HEK293 (cell line): ENCODE results near the gene BORCS6.

ENCODE experiments used
- CTCF ChIP-seq: fragments of 450-650 bp; formaldehyde crosslinking; IDR thresholded peaks from 2 replicates; pipeline ENCODE4 v1.5.1; 2016; ENCODE audit warnings: missing biosample characterization, missing genetic modification characterization
- ELK4 ChIP-seq: IDR thresholded peaks from 2 replicates; pipeline ENCODE4 v1.6.1; 2011; ENCODE audit warnings: mild to moderate bottlenecking, low read depth, low read length, borderline replicate concordance
- GLIS2 ChIP-seq: fragments of 450-650 bp; formaldehyde crosslinking; IDR thresholded peaks from 2 replicates; pipeline ENCODE4 v1.5.1; 2016; ENCODE audit warnings: missing biosample characterization, missing genetic modification characterization
- KLF8 ChIP-seq: fragments of 450-650 bp; formaldehyde crosslinking; IDR thresholded peaks from 2 replicates; pipeline ENCODE4 v1.5.1; 2016; ENCODE audit warnings: missing biosample characterization, missing genetic modification characterization
- REST ChIP-seq: fragments of 450-650 bp; formaldehyde crosslinking; IDR thresholded peaks from 2 replicates; pipeline ENCODE4 v1.5.1; 2016; ENCODE audit warnings: missing biosample characterization, missing genetic modification characterization
- TSHZ1 ChIP-seq: fragments of 450-650 bp; formaldehyde crosslinking; IDR thresholded peaks from 2 replicates; pipeline ENCODE4 v1.5.1; 2016; ENCODE audit warnings: missing biosample characterization, missing genetic modification characterization, borderline replicate concordance
- YY2 ChIP-seq: fragments of 450-650 bp; formaldehyde crosslinking; IDR thresholded peaks from 2 replicates; pipeline ENCODE4 v1.5.1; 2016; ENCODE audit warnings: missing biosample characterization, missing genetic modification characterization
- ZBTB48 ChIP-seq: fragments of 450-650 bp; formaldehyde crosslinking; IDR thresholded peaks from 2 replicates; pipeline ENCODE4 v1.5.1; 2016; ENCODE audit warnings: missing biosample characterization, missing genetic modification characterization
- ZNF140 ChIP-seq: fragments of 450-650 bp; formaldehyde crosslinking; IDR thresholded peaks from 2 replicates; pipeline ENCODE4 v1.5.1; 2016; ENCODE audit warnings: missing biosample characterization, missing genetic modification characterization
- ZNF311 ChIP-seq: fragments of 450-650 bp; formaldehyde crosslinking; IDR thresholded peaks from 2 replicates; pipeline ENCODE4 v1.5.1; 2017; ENCODE audit warnings: missing biosample characterization, missing genetic modification characterization, borderline replicate concordance
- ZNF335 ChIP-seq: fragments of 450-650 bp; formaldehyde crosslinking; conservative IDR thresholded peaks from 2 replicates; pipeline ENCODE4 v1.5.1; 2016; ENCODE audit warnings: missing biosample characterization, missing genetic modification characterization
- ZNF366 ChIP-seq: fragments of 450-650 bp; formaldehyde crosslinking; conservative IDR thresholded peaks from 2 replicates; pipeline ENCODE4 v1.5.1; 2016; ENCODE audit warnings: missing biosample characterization, missing genetic modification characterization
- ZNF473 ChIP-seq: fragments of 450-650 bp; formaldehyde crosslinking; IDR thresholded peaks from 2 replicates; pipeline ENCODE4 v1.5.1; 2017; ENCODE audit warnings: missing biosample characterization, missing genetic modification characterization
- ZNF549 ChIP-seq: fragments of 450-650 bp; IDR thresholded peaks from 2 replicates; pipeline ENCODE4 v1.5.1; 2018; ENCODE audit warnings: missing biosample characterization, missing genetic modification characterization, mild to moderate bottlenecking, inconsistent platforms, moderate library complexity
- ZNF660 ChIP-seq: fragments of 450-650 bp; IDR thresholded peaks from 2 replicates; pipeline ENCODE4 v1.5.1; 2018; ENCODE audit warnings: missing biosample characterization, mild to moderate bottlenecking, missing genetic modification characterization
- ZNF707 ChIP-seq: fragments of 450-650 bp; formaldehyde crosslinking; IDR thresholded peaks from 2 replicates; pipeline ENCODE4 v1.5.1; 2016; ENCODE audit warnings: missing biosample characterization, missing genetic modification characterization
- ZNF791 ChIP-seq: fragments of 450-650 bp; formaldehyde crosslinking; IDR thresholded peaks from 2 replicates; pipeline ENCODE4 v1.5.1; 2016; ENCODE audit warnings: missing biosample characterization, missing genetic modification characterization
- ZSCAN4 ChIP-seq: fragments of 450-650 bp; formaldehyde crosslinking; IDR thresholded peaks from 2 replicates; pipeline ENCODE4 v1.5.1; 2017; ENCODE audit warnings: missing biosample characterization, missing genetic modification characterization
- ZSCAN5A ChIP-seq: fragments of 450-650 bp; formaldehyde crosslinking; IDR thresholded peaks from 2 replicates; pipeline ENCODE4 v1.5.1; 2016; ENCODE audit warnings: missing biosample characterization, missing genetic modification characterization
- TF ChIP-seq, protein P1 (sequence below): fragments of 450-650 bp; formaldehyde crosslinking; IDR thresholded peaks from 2 replicates; pipeline ENCODE4 v1.5.0; 2017; ENCODE audit warnings: missing biosample characterization, missing genetic modification characterization, borderline replicate concordance

Gene BORCS6

GRCh38 chr17:8176197-8176940 is 13.6 kb downstream of the BORCS6 start, which contains the start of gene TMEM107 (continued):
- TF ChIP-seq GLIS2 (tag by site-specific recombination) (no peak), ELK4 (no peak), ZNF549 (tag by site-specific recombination) (no peak), ZNF707 (tag by site-specific recombination) (no peak), ZSCAN4 (no peak), ZNF366 (tag by site-specific recombination) (no peak), YY2 (tag by site-specific recombination) (no peak), ZNF660 (tag by site-specific recombination) (peak; percentile 43; the same call in 1 of the 2 replicates), REST (tag by site-specific recombination) (no peak), KLF8 (tag by site-specific recombination) (peak; percentile 65; the same call in 1 of the 2 replicates), ZNF791 (tag by site-specific recombination) (no peak), ZNF140 (tag by site-specific recombination) (no peak), ZNF335 (tag by site-specific recombination) (peak; percentile 69; the same call in 1 of the 2 replicates), ZNF311 (tag by site-specific recombination) (no peak), CTCF (tag by site-specific recombination) (0 out of 2 replicates have a peak, but pooled peaks have one; percentile 53), TSHZ1 (tag by site-specific recombination) (no peak), ZSCAN5A (tag by site-specific recombination) (no peak), ZBTB48 (tag by site-specific recombination) (peak; percentile 83), ZNF473 (tag by site-specific recombination) (no peak)
- TF ChIP-seq, protein P1, sequence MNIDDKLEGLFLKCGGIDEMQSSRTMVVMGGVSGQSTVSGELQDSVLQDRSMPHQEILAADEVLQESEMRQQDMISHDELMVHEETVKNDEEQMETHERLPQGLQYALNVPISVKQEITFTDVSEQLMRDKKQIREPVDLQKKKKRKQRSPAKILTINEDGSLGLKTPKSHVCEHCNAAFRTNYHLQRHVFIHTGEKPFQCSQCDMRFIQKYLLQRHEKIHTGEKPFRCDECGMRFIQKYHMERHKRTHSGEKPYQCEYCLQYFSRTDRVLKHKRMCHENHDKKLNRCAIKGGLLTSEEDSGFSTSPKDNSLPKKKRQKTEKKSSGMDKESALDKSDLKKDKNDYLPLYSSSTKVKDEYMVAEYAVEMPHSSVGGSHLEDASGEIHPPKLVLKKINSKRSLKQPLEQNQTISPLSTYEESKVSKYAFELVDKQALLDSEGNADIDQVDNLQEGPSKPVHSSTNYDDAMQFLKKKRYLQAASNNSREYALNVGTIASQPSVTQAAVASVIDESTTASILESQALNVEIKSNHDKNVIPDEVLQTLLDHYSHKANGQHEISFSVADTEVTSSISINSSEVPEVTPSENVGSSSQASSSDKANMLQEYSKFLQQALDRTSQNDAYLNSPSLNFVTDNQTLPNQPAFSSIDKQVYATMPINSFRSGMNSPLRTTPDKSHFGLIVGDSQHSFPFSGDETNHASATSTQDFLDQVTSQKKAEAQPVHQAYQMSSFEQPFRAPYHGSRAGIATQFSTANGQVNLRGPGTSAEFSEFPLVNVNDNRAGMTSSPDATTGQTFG (tag by site-specific recombination), result no peak
